ENCODE measurements around the gene LHFPL6.

- TF ChIP-seq CTCF (IDR thresholded peaks at IDR 0.05 in 8 of 11, conservative IDR thresholded peaks at IDR 0.05 in 3 of 11) (no peak), POLR2AphosphoS5 (IDR thresholded peaks at IDR 0.05) (no peak), POLR2A (IDR thresholded peaks at IDR 0.05) (no peak)
These were observed 90.3 kb downstream of the LHFPL6 start for GRCh38 chr13:39512687-39513086.
